ENCODE data around the gene NUDCD2.
"Not testable (repeated sequence)": the region's sequence is repeated elsewhere in the genome, so short reads cannot be mapped to it uniquely, and the experiment has no call there.

NUDCD2 gene

DNA sequence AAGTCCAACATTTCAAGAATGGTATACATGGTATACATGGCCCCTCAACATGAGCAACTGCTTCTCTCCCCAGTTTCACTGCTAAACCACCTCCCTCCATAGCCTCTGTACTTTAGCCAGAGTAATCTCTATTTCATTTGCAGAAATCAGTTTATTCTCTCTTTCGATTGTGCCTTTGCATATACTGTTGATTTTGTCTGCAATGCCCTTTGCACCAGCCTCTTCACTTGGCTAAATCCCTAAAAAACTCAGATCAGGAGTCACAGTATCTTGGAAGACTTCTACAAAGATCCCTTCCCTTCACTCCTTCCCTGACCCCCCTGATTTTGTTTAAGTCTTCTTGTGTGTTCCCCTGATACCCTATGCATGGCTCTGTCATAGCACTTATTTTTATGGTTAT, 27.4 kb downstream of the NUDCD2 start:
- no peak for DNase-seq (ENCODE audit: low read depth, low spot score)

DNA sequence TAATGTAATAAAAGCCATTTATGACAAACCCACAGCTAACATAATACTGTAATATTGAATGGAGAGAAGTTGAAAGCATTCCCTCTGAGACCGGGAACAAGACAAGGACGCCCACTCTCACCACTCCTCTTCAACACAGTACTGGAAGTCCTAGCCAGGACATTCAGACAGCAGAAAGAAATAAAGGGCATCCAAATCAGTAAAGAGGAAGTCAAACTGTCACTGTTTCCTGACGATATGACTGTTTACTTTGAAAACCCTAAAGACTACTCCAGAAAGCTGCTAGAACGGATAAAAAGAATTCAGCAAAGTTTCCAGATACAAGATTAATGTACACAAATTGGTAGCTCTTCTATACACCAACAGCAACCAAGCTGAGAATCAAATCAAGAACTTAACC, 33.8 kb downstream of the NUDCD2 start:
- DNase-seq (ENCODE audit: low read depth, low spot score) = not testable (repeated sequence)

DNA sequence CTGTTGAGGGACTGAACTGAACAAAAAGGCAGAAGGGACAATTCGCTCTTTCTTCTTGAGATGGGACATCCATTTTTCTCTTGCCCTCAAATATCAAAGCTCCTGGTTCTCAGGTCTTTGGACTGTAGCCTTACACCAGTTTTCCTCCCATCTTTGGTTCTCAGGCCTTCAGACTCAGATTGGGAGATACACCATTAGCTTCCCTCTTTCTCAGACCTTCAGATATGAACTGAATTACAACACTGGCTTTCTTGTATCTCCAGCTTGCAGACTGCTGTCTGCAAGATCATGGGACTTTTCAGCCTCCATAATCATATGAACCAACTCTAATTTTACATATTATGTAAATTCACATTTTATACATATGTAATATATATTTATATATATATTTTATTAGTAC, 35.1 kb downstream of the NUDCD2 start:
- DNase-seq (ENCODE audit: low read depth, low spot score) = no peak

DNA sequence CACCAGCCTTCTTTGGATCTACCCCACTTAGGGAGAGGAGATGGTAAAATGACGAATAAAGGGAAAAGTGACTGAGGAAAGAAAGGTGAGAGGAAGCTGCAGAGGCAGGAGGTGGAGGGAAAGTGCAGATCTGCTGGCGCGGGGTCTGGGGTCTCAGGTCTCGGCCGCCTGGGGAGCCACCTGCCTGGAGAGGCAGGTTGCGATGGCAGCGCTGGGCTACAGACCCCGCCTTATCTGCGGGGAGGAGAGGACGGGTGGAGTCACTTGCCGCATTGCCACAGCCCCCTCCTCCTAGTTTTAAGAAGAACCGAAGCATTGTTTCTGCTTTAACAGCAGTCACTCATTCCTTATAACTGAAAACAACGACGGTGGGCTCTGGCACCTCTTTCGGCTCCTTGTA, 44.2 kb downstream of the NUDCD2 start:
- not testable (repeated sequence) for DNase-seq (ENCODE audit: low read depth, low spot score)

DNA sequence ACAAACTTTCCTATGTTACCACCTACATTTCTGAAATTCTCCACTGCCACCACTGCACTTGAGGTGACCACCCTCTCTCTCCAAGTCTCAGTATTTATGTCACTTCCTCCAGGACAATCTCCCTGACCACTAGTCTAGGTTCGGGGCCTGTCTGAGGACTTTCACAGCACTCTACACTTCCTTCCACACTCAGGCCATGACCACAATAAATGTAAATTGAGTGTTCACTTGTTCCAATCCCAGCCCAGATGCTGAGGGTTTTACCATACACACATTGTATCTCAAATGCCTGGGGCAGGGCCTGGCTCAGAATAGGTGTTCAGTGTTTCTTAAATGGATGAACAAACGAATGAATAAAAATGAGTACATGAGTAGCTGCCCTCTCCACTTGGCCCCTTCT, 49.4 kb downstream of the NUDCD2 start:
- DNase-seq (ENCODE audit: low read depth, low spot score) = no peak

DNA sequence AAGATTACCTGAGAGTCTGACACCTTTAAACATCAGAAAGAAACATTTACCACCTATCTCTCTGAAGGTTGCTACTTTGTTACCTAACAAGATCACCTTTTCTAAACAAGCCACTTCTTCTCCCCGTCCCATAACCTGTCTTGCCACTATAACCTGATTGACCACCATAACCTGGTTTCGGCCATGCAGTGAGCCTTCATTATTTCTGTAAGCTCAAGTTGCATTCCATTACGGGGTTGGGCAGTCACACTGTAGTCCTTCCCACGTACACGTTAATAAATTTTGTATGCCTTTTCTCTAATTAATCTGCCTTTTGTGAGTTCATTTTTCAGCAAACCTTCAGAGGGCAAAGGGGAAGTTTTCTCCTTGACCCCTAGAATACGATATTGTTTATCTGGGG, 50.5 kb downstream of the NUDCD2 start:
- DNase-seq (ENCODE audit: low read depth, low spot score) = no peak

DNA sequence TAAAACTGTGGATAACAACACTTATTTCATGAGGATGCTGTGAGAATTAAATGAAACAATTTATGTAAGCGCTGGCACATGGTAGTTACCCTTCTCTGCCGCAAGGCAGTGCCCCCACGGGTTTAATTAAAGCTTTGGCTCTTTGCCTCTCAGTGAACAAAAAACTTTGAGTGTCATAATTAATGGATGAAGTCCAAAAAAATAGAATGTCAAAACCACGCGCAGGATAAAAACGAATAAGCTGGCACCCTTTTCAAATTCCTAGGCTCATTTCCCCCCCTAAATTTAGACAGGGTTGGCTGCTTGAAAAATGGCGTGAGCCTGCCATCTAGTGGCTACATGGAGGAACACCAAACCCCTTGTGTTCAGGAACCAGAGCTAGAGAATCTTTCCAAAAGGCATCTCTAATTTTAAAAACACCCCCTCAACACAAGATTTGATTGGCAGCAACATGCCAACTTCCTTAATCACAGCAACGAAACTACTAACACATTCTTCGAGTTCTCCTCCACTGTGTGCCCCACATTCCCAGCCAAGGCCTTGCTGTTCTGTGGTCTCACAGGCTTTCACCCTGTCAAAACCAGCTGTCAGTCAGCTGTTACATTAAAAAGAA, 51.5 kb downstream of the NUDCD2 start:
- peak; percentile 79 for DNase-seq (ENCODE audit: low read depth, low spot score)

DNA sequence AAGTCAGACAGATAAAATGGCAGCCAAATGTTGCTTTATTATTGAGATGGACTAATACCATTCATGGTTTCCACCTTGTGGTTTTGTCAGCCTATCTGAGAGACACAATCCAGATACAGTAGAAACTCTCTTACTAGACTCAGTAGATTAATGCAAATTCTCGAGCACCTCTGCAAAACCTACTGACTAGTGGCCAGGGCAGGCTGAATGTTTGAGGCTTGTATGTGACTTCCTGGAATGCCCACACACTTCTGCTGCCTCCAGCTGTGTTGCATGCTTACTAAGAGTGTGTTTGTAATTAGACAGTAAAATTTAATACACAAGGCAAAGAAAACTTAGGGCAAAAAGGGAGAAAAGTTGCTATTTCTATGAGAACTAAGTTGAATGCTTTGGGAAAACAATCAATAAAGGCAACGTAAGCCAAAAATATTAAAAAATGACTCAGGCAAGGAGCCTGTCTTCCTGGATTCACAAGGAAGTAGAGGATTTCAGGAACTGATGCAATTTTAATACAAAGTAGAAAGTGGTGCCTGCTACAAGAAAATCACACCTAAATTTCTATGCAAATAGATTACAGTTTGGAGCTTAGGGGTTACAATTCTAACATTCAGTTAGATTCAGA, 52.8 kb downstream of the NUDCD2 start:
- DNase-seq (ENCODE audit: low read depth, low spot score) = peak; percentile 70

DNA sequence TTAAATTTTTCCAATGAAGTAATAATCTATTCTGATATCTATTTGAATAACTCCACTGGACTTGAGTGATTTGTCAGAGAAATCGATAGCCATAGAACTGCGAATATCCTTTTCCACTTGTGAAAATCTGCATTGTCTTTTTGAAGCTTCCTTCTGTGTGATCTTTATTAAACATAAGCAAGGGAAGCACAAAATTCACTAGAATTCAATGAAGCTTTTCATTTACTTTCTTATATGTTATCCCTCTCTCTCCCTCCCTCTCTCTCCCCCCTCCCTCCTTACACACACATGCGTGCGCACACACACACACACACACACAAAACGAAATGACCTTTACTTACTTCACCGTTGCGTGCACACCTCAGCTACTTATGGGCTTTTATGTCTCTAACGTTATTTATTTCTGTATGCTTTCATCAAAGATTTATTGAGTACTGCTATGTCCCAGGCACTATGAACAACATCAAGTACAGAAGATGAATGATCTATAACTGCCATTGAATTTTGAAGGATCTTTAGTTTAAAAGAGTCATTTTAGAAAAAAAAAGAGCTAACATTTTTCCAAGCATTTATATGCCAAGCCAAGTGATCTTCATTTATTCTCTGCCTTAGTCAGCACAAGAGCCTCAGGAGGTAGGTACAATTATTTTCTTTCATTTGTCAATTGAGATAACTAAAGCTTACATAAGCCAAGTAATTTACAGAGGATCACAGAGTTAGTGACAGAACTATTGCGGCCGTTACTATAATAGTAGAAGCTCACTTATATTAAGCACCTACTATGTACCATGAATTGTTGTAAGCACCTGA, 55.3 kb downstream of the NUDCD2 start:
- no peak for DNase-seq (ENCODE audit: low read depth, low spot score)

DNA sequence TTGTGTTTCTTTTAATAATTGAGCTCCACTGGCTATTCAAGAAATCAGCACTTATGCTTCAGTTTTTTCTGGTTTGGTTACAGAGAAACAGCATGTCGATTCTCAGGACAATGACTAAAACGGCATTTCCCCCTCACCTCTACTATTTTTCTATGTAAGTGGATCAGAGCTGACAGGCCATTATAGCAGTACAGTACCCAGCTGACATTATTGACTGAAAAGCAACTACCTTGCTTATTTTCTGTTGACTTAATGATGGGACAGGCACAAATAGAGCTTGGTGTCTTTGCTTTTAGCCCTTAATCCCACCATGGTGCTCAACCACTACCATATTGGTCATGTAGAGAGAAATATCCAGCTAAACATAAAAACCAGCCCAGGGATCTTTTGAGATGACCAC, 57.9 kb downstream of the NUDCD2 start:
- DNase-seq (ENCODE audit: low read depth, low spot score) = no peak

DNA sequence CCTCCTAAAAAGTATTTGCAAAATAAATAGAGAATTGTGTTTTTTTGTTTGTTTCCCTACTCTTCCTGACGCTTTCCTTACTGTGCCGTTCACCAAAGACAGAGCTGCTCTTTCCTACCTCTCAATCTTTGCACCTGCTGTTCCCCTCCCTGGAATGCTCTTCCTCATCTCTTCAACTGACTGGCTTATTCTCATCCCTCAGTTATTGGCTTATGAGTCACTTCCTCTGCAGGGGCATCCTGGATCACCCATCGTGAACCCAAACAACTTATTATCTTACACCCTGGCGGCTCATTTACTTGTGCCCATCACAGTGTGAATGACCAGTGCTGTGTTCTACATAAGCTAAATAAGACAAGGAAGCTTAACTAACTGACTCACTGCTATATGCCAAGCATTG, 58.6 kb downstream of the NUDCD2 start:
- no peak for DNase-seq (ENCODE audit: low read depth, low spot score)

DNA sequence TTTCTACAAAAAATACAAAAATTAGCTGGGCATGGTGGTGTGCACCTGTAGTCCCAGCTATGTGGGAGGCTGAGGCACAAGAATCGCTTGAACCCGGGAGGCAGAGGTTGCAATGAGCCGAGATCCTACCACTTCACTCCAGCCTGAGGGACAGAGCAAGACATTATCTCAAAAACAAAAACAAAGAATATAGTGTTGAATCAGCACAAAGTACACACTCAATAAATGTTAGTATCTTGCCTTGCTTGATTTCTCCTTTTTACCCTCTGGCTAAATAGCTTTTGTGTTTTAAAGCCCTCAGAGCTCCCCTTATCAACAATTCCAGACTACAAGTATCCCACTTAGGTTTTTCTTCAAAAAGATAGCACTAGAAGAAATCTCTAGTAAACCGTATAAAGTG, 60.0 kb downstream of the NUDCD2 start:
- no peak for DNase-seq (ENCODE audit: low read depth, low spot score)

DNA sequence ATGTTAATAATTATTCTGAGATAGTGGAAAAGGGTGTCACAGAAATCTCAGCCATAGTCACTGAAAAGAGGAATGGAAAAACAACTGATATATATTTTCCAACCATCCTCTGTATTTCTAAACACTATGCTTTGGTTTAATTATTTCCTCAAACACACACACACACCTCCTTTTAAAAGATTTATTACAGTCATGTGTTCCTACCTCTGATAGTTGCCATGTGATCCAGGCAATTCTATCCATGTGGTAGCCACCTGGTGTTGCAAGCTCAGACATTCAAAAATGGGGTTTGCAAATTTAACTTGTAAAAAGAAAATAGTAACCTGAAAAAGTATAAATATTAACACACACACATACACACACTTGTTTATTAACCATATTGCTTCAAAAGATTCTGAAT, 62.5 kb downstream of the NUDCD2 start:
- no peak for DNase-seq (ENCODE audit: low read depth, low spot score)

DNA sequence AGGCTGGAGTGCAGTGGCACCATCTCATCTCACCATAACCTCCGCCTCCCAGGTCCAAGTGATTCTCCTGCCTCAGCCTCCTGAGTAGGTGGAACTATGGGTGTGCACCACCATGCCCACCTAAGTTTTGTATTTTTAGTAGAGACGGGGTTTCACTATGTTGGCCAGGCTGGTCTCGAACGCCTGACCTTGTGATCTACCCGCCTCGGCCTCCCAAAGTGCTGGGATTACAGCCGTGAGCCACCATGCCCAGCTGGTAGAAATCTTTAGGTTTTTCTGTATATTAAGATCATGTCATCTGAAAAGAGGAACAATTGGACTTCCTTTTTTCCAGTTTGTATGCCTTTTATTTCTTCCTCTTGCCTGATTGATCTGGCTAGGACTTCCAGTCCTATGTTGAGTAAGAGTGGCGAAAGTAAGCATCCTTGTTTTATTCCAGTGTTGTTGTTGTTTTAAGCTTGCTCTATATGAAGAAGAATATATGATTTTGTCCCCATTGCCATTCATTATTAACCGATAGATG, 63.0 kb downstream of the NUDCD2 start:
- not testable (repeated sequence) for DNase-seq (ENCODE audit: low read depth, low spot score)

Measured in astrocyte of the hippocampus (primary cell).